Astrocyte (in vitro differentiated cells and primary cell): ENCODE data around the gene GPR61.

Experiments used
- EZH2 ChIP-seq: IDR thresholded peaks from 2 replicates; pipeline ENCODE4 v1.6.1; 2012; ENCODE audit warnings: mild to moderate bottlenecking, low read length, inconsistent platforms; ENCODE audit not compliant: insufficient read depth
- TF ChIP-seq, protein P1 (sequence below): IDR thresholded peaks from 2 replicates; pipeline ENCODE4 v1.5.1; 2011; ENCODE audit warnings: low read depth, mild to moderate bottlenecking, inconsistent platforms, low read length, moderate library complexity; ENCODE audit not compliant: insufficient read depth

- TF ChIP-seq, protein P1, sequence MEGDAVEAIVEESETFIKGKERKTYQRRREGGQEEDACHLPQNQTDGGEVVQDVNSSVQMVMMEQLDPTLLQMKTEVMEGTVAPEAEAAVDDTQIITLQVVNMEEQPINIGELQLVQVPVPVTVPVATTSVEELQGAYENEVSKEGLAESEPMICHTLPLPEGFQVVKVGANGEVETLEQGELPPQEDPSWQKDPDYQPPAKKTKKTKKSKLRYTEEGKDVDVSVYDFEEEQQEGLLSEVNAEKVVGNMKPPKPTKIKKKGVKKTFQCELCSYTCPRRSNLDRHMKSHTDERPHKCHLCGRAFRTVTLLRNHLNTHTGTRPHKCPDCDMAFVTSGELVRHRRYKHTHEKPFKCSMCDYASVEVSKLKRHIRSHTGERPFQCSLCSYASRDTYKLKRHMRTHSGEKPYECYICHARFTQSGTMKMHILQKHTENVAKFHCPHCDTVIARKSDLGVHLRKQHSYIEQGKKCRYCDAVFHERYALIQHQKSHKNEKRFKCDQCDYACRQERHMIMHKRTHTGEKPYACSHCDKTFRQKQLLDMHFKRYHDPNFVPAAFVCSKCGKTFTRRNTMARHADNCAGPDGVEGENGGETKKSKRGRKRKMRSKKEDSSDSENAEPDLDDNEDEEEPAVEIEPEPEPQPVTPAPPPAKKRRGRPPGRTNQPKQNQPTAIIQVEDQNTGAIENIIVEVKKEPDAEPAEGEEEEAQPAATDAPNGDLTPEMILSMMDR = no peak
- no peak for TF ChIP-seq EZH2
Measured at GRCh38 chr1:109508873-109509175, 30.8 kb upstream of the GPR61 start.
